ENCODE results near the gene NAALADL2. TPM values are rescaled to one million over a fixed set of nuclear protein-coding genes. Genes with fewer than 3 reads are reported as not detected.

NAALADL2 gene
- total RNA-seq, 2 experiments from 2014 or later: not detected

DNA sequence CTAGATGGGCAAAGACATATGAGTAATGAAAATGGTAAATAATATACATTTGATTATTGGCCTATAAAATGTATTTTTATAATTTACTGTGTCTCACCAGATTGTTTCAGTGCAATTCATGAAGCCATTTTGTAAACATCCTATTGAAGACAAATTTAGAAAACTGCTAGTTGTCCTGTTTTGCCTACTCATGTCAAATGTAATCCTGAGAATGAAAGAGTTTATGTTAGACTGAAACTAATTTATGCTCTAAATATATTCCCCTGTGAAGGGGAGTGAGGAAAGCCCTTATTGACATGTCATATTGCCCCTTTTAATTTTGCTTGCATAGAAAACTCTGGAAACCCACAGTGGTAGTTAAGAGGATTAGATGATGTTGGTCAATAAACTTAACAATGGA lies 610.0 kb downstream of the NAALADL2 start:
- ChIA-PET CTCF (no interaction called here), POLR2A (no interaction called here)
- H3K27me3 Mint-ChIP-seq: no peaks in the 10 kb centered on the region

DNA sequence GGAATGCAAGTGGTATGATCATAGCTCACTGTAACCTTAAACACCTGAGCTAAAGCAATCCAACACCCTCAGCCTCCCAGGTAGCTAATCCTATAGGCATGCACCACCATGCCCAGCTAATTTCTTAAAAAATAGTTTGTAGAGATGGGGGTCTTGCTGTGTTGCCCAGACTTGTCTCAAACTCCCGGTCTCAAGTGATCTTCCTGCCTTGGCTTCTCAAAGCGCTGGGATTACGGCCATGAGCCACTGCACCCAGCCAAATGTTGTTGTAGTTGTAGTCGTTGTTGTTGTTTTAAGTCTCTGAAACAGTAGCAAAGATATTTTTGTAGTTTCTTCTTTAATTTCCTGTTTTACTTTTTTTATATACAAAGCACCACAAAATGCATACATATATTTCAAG lies 616.6 kb downstream of the NAALADL2 start:
- H3K9me3 Mint-ChIP-seq: no peaks in the 10 kb centered on the region
- POLR2A ChIA-PET: no interaction called here
- H3K4me1 Mint-ChIP-seq: no peaks in the 10 kb centered on the region

More for the DNA sequence above, 610.0 kb downstream of the NAALADL2 start:
- Mint-ChIP-seq H3K9me3 (no peaks in the 10 kb centered on the region), H3K4me1 (no peaks in the 10 kb centered on the region), H3K36me3 (ENCODE audit: low read depth) (no peaks in the 10 kb centered on the region), H3K27ac (no peak overlapping the region), H3K4me3 (no peak overlapping the region)
- DNase-seq: no peak

GRCh38 chr3:175476489-175476888 lies 617.4 kb downstream of the NAALADL2 start:
- CTCF ChIA-PET: no interaction called here

More for the DNA sequence above, 616.6 kb downstream of the NAALADL2 start:
- no peak for DNase-seq
- H3K27ac Mint-ChIP-seq: no peak overlapping the region
- CTCF ChIA-PET: no interaction called here
- H3K36me3 Mint-ChIP-seq (ENCODE audit: low read depth): no peaks in the 10 kb centered on the region
- H3K4me3 Mint-ChIP-seq: no peak overlapping the region
- H3K27me3 Mint-ChIP-seq: no peaks in the 10 kb centered on the region

GRCh38 chr3:175477651-175478224 lies 618.6 kb downstream of the NAALADL2 start:
- CTCF ChIA-PET: no interaction called here
- no peaks in the 10 kb centered on the region for H3K36me3 Mint-ChIP-seq (ENCODE audit: low read depth)
- no peaks in the 10 kb centered on the region for H3K4me1 Mint-ChIP-seq

More at GRCh38 chr3:175476489-175476888, 617.4 kb downstream of the NAALADL2 start:
- no peaks in the 10 kb centered on the region for H3K27me3 Mint-ChIP-seq
- no peak overlapping the region for H3K4me3 Mint-ChIP-seq
- H3K9me3 Mint-ChIP-seq: no peaks in the 10 kb centered on the region
- no peaks in the 10 kb centered on the region for H3K36me3 Mint-ChIP-seq (ENCODE audit: low read depth)
- DNase-seq: no peak
- no peak overlapping the region for H3K27ac Mint-ChIP-seq
- POLR2A ChIA-PET: no interaction called here
- H3K4me1 Mint-ChIP-seq: no peaks in the 10 kb centered on the region

GRCh38 chr3:175478301-175478700 lies 619.2 kb downstream of the NAALADL2 start:
- no peak for DNase-seq
- CTCF ChIA-PET: no interaction called here
- Mint-ChIP-seq H3K27ac (no peak overlapping the region), H3K36me3 (ENCODE audit: low read depth) (no peaks in the 10 kb centered on the region), H3K9me3 (no peaks in the 10 kb centered on the region), H3K4me3 (no peak overlapping the region), H3K27me3 (no peaks in the 10 kb centered on the region), H3K4me1 (no peaks in the 10 kb centered on the region)
- POLR2A ChIA-PET: no interaction called here

More at GRCh38 chr3:175477651-175478224, 618.6 kb downstream of the NAALADL2 start:
- Mint-ChIP-seq H3K9me3 (no peaks in the 10 kb centered on the region), H3K27me3 (no peaks in the 10 kb centered on the region), H3K27ac (no peak overlapping the region), H3K4me3 (no peak overlapping the region)
- DNase-seq: no peak
- POLR2A ChIA-PET: no interaction called here

- DNase-seq: no peak
- Mint-ChIP-seq H3K27ac (no peak overlapping the region), H3K36me3 (ENCODE audit: low read depth) (no peaks in the 10 kb centered on the region), H3K4me1 (no peaks in the 10 kb centered on the region), H3K27me3 (no peaks in the 10 kb centered on the region), H3K9me3 (no peaks in the 10 kb centered on the region), H3K4me3 (no peak overlapping the region)
- ChIA-PET CTCF (no interaction called here), POLR2A (no interaction called here)
Measured at GRCh38 chr3:175479175-175479574, 620.0 kb downstream of the NAALADL2 start.

DNA sequence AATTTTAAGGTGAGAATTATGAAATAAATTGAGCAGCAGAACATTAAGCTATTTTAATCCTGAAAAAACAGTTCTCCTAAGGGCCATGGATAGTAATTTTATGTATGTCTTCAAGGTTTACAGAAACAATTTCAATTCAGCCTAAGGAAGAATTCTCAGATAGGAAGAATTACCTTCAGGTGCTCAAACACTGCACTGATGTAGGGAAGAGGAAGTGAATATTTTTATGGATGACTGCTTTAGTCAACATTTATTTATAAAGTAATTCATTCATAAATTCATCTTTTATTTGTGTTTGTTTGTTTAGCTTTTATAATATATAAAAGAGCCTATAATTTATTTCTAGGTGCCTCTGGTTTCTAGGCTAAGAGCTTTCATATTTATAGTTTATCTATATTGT lies 620.7 kb downstream of the NAALADL2 start:
- ChIA-PET CTCF (no interaction called here), POLR2A (no interaction called here)
- no peak for DNase-seq
- Mint-ChIP-seq H3K4me3 (no peak overlapping the region), H3K4me1 (no peaks in the 10 kb centered on the region), H3K27ac (no peak overlapping the region), H3K36me3 (ENCODE audit: low read depth) (no peaks in the 10 kb centered on the region), H3K9me3 (no peaks in the 10 kb centered on the region), H3K27me3 (no peaks in the 10 kb centered on the region)

GRCh38 chr3:175484666-175485065 lies 625.5 kb downstream of the NAALADL2 start:
- H3K27me3 Mint-ChIP-seq: no peaks in the 10 kb centered on the region
- no peak overlapping the region for H3K27ac Mint-ChIP-seq
- H3K4me1 Mint-ChIP-seq: no peaks in the 10 kb centered on the region
- ChIA-PET CTCF (no interaction called here), POLR2A (no interaction called here)
- H3K9me3 Mint-ChIP-seq: no peaks in the 10 kb centered on the region
- no peak for DNase-seq
- H3K4me3 Mint-ChIP-seq: no peak overlapping the region
- H3K36me3 Mint-ChIP-seq (ENCODE audit: low read depth): no peaks in the 10 kb centered on the region

DNA sequence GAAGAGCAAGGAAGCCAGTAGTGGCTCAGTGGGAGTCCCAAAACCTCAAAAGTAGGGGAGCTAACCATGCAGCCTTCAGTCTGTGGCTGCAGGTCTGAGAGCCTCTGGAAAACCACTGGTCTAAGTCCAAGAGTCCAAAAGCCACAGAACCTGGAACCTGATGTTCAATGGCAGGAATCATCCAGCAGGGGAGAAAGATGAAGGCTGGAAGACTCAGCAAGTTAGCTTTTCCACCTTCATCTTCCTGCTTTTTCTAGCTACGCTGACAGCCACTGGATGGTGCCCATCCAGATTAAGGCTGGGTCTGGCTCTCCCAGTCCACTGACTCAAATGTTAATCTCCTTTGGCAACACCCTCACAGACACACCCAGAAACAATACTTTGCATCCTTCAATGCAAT lies 626.3 kb downstream of the NAALADL2 start:
- Mint-ChIP-seq H3K4me1 (no peaks in the 10 kb centered on the region), H3K27ac (no peak overlapping the region), H3K27me3 (no peaks in the 10 kb centered on the region), H3K36me3 (ENCODE audit: low read depth) (no peaks in the 10 kb centered on the region), H3K9me3 (no peaks in the 10 kb centered on the region), H3K4me3 (no peak overlapping the region)
- POLR2A ChIA-PET: no interaction called here
- no peak for DNase-seq
- CTCF ChIA-PET: no interaction called here

DNA sequence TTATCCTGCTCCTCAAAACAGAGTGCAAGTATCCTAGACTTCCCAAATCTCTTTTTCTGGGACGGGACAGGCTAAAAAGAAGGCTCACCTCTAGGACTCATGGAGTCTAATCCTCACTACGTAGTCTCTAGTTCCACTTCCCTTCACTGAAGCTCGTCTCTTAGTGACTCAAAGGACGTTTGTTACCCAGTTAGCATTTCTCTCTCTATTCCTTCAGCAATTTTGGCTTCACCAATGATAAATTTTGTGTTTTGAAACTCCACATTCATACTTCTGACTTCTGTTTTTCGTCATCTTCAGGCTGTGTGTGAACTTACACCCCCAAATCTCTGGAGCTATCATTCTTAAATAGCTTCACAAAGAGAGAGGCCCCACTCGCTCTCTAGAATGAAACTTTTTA lies 627.1 kb downstream of the NAALADL2 start:
- no peak overlapping the region for H3K4me3 Mint-ChIP-seq

DNA sequence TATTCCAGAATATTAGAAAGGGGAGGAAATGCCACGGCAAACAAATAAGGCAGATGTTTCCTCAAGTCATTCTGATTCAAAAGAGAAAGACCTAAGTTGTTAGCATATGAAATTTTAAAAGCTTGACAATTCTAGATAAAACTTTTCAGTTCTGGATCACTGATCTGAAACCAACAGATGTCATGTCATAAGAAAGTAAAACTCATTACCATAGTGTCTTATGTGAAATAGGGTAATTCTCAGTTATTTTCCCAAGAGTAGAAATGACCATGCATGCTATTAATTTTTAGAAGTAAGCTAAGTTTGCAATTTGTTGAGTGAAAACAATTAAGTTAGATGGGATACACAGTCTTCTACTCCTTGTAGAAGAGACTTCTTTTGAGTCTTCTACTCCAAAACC lies 630.3 kb downstream of the NAALADL2 start:
- no peaks in the 10 kb centered on the region for H3K27me3 Mint-ChIP-seq
- H3K4me1 Mint-ChIP-seq: no peaks in the 10 kb centered on the region
- no peaks in the 10 kb centered on the region for H3K9me3 Mint-ChIP-seq
- ChIA-PET CTCF (no interaction called here), POLR2A (no interaction called here)
- H3K36me3 Mint-ChIP-seq (ENCODE audit: low read depth): no peaks in the 10 kb centered on the region
- no peak overlapping the region for H3K4me3 Mint-ChIP-seq
- DNase-seq: no peak
- no peak overlapping the region for H3K27ac Mint-ChIP-seq

More for the DNA sequence above, 627.1 kb downstream of the NAALADL2 start:
- CTCF ChIA-PET: no interaction called here
- POLR2A ChIA-PET: no interaction called here
- Mint-ChIP-seq H3K4me1 (no peaks in the 10 kb centered on the region), H3K27ac (no peak overlapping the region), H3K27me3 (no peaks in the 10 kb centered on the region), H3K9me3 (no peaks in the 10 kb centered on the region), H3K36me3 (ENCODE audit: low read depth) (no peaks in the 10 kb centered on the region)
- no peak for DNase-seq

GRCh38 chr3:175493301-175493700 lies 634.2 kb downstream of the NAALADL2 start:
- H3K9me3 Mint-ChIP-seq: no peaks in the 10 kb centered on the region
- no peaks in the 10 kb centered on the region for H3K27me3 Mint-ChIP-seq
- H3K4me3 Mint-ChIP-seq: no peak overlapping the region
- POLR2A ChIA-PET: no interaction called here
- no peak overlapping the region for H3K27ac Mint-ChIP-seq
- no peaks in the 10 kb centered on the region for H3K36me3 Mint-ChIP-seq (ENCODE audit: low read depth)
- H3K4me1 Mint-ChIP-seq: peaks cover 1% of the 10 kb centered on the region
- no peak for DNase-seq
- CTCF ChIA-PET: no interaction called here

DNA sequence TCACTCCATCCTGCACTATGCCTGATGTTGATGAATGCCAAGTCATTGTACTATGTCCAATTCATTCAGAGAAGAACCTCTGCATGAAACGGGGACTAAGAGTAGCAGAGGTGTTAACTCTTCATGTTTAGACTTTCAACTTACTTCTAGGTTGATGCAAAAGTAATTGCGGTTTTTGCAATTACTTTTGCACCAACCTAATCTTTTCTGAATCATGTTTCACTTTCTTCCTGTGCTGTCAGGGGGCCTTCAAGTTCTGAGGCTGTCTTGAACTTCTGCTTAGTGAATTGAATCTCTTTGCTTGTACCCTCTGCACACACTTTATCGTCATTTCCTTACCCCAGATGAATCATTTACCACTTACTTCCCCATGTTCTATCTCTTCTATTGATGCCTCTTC lies 636.2 kb downstream of the NAALADL2 start:
- no peaks in the 10 kb centered on the region for H3K36me3 Mint-ChIP-seq (ENCODE audit: low read depth)
- no peak for DNase-seq

GRCh38 chr3:175502155-175502554 lies 643.0 kb downstream of the NAALADL2 start:
- Mint-ChIP-seq H3K9me3 (peaks cover 5% of the 10 kb centered on the region), H3K27me3 (no peaks in the 10 kb centered on the region), H3K27ac (no peak overlapping the region), H3K4me3 (no peak overlapping the region), H3K4me1 (no peaks in the 10 kb centered on the region), H3K36me3 (ENCODE audit: low read depth) (no peaks in the 10 kb centered on the region)
- ChIA-PET POLR2A (no interaction called here), CTCF (interaction anchor here (0.6 kb wide), 2 partner anchors 18 to 412 kb away, joined by 3 read pairs; no protein-coding TSS in a partner anchor)
- DNase-seq: no peak

More for the DNA sequence above, 636.2 kb downstream of the NAALADL2 start:
- H3K27me3 Mint-ChIP-seq: no peaks in the 10 kb centered on the region
- ChIA-PET POLR2A (no interaction called here), CTCF (no interaction called here)
- no peak overlapping the region for H3K27ac Mint-ChIP-seq
- no peak overlapping the region for H3K4me3 Mint-ChIP-seq
- no peaks in the 10 kb centered on the region for H3K9me3 Mint-ChIP-seq
- peaks cover 1% of the 10 kb centered on the region for H3K4me1 Mint-ChIP-seq
